Stimulated activated naive CD4-positive, alpha-beta T cell treated with Interleukin-2 at 50 U/mL for 16 hours (primary cell): ENCODE results near the gene SSTR3.

Source experiments
- DNase-seq: peaks from one replicate; lab custom pipeline; 2025; lab: John Stamatoyannopoulos, UW

Gene SSTR3

DNA sequence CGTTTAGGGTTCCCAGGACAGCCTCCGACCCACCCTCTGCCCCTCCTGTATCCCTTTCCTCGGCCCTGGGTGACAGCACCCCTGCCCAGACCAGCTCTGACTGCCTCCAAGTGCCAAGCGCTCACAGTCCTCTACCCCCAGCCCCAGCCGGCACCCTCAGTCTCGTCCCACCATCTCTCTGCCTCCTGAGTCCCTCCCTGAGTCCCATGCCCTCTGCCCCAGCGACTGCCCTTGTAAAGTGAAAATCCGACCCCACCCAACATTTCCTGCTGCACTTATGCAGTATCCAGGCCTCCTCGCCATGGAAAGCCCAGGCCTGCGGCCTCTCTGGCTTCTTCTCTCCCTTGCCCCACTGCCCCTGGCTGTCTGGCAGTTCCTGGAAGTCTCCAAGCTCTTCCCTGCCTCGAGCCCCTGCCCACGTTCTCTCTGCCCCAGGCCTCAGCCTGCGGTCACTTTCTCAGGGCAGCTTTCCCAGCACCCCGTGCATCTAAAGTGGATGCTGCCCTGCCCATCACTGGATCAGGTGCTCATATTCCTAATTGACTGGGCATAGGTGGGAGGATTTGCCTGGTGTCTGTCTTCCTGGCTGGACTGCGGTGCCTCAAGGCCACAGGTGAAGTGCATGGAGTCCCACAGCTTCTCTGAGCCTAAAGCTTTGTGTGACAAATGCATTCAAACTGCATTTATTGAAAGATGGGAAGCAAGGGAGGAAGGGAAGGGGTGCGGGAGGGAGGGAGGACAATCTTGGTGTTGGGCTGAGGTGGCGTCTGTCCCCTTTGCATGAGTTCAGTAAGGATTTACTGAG is 44.9 kb downstream of the SSTR3 start:
- no peak for DNase-seq

DNA sequence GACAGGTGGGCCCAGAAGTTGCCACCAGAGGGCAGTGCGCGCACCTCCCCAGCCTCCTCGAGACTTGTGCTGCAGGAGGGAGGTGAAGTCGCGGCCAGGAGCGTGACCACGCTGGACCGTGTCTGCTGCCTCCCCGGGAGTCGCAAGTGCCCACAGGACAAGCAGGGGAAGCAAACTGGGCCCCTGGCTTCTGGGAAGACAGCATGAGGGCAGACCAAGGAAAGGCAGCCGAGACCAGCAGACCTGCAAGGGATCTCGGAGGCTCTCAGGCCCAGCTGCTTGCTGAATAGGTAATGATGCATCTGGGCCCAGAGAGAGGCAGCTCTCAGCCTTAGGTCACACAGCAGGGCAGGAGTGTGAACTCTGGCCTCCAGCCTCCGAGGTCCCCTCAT is 45.6 kb downstream of the SSTR3 start:
- peak; percentile 74 for DNase-seq

DNA sequence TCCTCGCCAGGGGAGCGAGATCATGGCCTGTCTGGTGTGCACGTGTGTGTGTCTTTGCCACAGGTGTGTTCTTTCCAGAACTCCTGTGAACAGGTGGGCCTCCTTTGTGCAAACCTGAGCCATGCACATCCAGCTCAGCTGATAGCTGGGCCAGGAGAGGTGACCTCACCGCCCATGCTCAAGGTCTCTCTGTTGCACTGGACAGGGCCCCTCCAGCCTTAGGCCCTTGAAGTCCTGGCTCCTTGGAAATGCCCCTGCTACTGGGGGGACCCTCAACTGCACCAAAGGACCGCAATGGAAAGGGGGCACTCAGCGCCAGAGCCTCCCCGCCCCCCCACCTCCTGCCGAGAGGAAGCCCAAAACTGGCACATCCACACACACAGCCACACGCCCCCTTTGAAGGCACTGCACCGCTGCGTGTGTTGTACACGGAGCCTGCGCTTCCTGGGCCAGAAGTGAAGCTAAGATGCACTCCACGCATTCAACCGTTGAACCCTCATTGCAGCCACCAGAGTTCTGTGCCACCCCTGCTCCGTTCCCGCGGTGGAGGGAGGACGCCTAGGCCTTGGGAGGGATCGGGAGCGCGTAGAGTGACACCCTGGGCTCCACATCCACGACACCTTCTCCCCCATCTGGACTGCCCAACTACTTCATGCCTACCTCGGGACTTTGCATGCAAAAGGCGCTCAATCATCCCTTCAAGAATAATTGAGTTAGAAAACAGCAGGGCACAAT is 46.2 kb downstream of the SSTR3 start:
- no peak for DNase-seq

DNA sequence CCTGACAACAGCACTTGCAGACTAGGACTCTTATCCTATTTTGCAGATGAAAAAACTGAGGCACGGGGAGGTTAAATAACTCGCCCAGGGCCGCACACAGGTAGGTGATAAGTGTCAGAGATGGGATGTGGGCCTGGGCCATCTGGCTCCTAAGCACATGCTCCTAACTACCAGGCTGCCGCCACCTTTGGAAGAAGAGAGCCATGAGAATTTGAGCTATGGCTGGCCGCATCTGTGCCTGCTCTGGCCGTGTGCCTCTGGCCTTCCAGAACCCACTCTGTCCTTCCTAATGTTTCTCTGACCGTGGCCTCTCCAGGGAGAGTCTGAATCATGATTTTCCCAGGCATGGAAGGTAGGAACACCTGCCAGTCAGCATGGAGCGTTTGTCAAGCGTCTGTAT is 47.2 kb downstream of the SSTR3 start:
- no peak for DNase-seq

DNA sequence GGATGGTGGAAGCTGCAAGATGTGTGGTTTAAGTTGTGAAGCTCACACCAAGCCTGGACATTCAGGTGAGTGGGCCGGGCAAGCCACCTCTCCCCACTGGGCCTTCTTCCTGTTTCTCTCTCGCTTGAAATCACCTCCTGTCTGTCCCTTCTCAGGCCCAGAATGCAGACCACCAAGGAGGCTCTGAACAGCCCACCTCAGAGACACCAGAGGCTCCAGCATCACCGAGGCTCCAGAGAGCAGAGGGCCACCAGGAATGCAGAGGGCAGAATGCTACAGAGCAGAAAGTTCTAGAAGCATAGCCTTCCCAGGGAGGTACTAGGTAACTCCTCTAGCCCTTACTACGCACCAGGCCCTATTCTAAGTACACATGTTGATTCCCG is 47.8 kb downstream of the SSTR3 start:
- no peak for DNase-seq

DNA sequence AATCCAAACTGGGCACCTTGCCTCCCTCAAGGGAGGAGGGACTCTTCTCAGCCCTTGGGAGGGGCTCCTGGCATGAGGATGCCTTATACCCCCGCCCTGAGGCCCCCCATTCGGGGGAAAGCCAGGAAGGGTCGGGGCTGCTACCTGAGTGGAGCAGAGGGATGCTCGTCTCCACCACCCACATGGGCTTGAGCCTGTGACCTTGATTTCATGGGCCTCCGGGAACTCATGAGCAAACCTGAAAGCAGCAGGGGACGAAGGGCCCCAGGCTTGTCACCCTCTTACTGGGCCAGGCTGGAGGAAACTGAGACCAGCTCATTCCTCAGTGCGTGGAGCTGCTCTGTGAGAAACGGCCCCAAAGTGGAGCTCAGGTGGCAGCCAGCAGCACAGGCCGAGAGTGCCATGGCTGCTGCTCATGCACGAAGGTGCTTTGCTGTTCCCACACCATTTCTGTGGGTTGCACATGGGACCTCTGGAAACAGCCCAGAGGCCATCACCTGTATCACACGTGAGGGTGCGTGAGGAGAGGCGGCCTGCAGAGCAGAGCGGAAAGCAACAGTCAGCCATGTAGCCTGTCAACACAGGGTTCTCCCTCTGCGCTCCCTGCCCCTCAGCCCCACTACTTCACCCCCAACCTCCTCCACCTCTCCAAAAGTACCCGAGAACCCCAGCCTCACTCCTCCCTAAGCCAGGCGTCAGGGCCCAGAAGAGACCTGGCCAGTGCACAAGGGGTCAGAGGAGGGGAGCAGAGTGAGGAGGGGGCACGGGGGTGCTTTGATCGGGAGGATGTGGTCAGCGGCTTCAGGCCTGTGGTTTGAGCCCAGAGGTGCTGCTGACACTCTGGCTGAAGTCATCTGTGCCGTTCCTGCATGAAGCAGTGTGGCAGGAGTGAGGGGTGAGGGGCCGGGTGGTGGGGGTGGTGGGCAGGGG is 48.4 kb downstream of the SSTR3 start:
- peak; percentile 70 for DNase-seq

DNA sequence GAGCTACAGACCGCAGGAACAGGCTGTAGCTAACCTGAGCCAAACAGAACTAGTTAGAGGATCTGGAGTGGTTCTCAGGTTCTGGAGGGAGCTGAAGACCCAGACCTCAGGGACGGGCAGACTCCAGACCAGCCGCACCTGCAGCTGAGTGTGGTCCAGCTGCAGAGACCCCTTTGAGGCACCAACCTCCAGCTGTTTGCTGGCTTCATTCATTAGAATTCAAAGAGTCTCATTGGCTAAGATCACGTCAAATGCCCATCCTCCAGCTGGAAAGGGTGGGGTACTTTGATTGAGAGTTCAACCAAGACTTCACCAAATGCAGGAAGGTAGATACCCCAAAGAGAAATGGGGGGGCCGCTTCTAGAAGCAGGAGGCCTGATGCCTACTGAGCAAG is 49.2 kb downstream of the SSTR3 start:
- DNase-seq, result no peak

DNA sequence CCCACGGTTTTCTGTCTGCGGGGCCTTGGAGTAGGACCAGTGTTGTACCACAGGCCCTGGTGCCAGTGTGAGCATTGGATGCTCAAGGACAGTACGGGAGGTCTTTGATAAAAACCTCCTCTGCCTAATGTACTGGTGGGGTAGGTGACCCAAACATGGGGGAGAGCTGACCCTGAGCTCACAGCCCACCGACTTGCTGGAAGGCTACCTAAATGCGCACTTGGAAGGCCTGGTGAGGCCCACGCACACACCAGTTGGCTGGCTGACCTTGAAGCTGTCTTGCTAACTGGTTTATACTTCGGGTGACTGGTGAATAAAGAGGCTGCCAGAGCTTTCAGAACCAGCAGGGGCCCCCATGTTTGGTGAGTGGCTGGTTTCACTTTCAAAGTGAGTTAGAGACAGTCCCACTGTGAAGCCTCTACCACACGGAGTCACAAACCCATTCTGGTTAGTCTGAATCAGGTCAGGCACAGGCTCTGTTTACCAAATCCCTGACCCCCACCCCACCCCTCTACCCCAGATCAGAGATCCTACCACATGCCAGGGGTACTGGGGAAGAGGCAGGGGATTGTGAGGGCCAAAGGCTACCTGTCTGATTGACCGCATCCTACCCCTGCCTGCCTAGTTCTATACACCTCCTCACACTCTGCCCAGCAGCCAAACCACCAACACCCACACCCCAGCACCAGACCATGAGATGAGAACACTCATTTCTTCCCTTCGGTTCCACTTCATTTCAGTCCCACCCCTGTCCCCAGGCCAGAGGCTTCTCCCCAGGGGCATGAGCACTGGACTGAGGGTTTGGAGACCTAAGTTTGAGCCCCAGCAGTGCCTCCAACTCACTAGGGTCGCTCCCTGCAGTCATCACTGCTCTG is 49.8 kb downstream of the SSTR3 start:
- peak; percentile 79 for DNase-seq

DNA sequence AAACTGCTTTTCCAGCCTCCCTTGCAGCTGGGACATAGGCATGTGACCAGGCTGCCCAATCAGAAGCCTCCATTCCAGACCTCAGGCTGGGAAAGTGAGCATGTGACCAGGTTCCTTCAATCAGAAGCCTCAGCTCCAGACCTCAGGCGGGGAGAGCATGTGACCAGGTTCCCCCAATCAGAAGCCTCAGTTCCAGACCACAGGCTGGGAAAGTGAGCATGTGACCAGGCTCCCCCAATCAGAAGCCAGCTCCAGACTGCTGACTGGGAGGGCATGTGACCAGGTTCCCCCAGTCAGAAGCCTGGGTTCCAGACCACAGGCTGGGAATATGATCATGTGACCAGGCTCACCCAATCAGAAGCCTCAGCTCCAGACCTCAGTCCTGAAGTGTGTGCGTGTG is 50.8 kb downstream of the SSTR3 start:
- no peak for DNase-seq

DNA sequence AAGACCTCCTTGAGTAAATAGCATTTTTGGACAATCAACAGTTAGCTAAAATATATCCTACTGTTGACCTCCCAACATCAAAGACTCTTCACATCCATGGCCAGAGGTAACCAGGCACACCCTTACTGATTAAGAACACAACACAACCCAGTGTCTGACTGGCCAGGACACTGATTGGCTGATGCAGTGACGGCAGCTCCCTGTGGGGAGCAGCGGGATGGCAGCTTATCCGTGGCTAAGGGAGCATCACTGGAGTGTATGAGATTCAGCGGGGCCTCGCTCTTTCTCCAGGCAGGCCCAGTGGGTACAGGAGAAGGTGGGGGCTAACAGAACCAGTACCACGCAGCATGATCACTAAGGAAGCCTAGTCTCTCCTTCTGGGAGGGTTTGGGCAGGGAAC is 52.2 kb downstream of the SSTR3 start:
- DNase-seq, result no peak

DNA sequence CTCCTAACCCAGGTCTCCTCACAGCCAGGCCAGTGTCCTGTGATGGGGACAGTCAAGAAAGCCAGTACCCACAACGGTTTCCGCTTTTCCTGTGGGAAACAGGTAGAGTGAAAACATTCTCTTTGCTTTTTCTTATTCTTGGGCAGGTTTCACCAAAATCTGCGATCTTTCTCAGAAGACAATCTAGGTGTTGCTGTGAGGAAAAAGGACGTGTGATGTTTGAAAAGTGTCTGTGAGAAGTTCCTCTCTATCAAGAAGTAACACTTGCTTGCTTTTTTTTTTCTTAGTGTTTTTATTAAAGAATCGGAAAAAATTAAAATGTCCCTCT is 53.4 kb downstream of the SSTR3 start:
- DNase-seq, result no peak

DNA sequence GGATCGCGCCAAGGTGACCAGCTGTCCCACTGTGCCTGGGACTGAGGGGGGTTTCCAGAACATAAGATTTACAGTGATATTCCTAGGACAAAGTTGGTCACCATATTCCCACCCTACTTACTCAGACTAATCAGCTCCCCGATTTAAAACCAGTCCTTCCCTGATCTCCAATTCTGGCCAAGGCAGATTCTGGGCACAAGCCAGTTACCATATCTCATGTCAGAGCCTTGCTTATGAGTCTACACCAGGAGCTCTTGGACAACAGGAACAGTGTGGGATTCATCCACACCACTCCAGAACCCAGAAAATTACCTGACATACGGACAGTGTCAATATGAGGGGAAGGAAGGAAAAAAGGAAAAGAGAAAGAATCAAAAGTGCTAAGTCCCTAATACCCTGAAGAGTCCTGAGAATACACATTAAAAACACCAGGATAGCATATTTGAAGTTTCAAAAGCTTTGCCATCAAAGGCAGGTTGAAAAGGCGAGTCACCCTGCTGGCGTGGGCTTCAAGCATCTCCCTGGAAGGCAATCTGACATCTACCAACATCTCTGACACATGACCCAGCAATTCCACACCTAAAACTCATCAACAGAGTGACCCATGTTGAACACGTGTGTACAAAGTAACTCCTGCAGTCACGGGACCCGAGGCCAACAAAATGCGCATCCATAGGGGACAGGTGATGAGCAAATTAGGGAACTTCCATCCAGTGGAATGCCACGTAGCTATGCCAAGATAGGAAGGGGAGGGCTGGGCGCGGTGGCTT is 54.6 kb downstream of the SSTR3 start:
- DNase-seq, result no peak

DNA sequence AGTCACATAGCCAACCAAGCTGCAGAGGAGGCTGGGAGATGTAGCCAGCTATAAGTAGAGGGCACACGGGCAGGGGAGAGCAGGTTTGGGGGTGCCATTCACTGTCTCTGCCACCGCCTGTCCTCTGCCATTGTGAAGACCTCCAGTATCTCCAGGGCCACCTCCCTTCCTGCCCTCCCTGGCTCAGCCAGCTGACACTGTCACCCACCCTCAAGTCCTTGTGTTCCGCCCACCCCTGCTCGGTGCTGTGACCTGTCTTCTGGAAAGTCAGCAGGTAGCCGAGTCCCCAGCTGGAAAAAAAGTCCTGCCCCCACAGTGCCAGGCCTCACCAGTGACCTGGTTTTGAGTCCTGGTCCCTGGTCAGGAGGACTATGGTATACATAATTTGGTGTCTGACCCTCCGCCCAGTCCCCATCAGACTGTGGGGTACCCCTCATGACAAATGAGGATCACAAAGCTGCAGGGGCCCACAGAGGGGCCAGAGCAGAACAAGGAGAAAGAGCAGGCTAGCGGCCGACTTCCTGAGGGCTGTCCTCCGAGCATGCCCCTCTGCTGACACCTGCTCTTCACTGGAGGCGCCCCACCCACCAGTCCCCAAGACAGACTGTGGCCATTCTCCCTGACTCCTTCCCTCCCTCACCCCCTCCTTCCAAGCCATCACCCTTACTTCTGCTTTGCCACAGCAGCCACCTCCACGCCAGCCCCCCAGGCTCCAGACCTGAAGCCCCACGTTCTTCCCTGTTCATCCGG is 55.4 kb downstream of the SSTR3 start:
- no peak for DNase-seq

DNA sequence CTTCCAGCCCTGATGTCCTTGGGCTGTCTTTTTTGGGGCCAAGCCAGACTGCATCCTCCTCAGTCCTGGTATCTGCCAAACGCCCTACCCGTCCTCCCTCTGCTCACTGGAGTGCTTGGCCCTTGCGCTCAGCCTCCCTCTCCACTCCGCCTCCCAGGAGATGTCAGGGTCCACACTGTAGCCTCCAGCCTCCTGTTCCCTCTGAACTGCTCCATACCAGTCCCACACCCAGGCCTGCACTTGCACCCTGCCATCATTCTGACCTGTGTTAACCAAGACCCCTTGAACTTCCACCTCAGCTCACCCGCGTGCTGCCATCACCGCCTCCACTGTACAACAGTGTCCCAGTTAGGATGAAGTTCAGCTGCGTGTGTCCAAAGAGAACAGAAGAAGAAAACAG is 56.3 kb downstream of the SSTR3 start:
- DNase-seq, result no peak

DNA sequence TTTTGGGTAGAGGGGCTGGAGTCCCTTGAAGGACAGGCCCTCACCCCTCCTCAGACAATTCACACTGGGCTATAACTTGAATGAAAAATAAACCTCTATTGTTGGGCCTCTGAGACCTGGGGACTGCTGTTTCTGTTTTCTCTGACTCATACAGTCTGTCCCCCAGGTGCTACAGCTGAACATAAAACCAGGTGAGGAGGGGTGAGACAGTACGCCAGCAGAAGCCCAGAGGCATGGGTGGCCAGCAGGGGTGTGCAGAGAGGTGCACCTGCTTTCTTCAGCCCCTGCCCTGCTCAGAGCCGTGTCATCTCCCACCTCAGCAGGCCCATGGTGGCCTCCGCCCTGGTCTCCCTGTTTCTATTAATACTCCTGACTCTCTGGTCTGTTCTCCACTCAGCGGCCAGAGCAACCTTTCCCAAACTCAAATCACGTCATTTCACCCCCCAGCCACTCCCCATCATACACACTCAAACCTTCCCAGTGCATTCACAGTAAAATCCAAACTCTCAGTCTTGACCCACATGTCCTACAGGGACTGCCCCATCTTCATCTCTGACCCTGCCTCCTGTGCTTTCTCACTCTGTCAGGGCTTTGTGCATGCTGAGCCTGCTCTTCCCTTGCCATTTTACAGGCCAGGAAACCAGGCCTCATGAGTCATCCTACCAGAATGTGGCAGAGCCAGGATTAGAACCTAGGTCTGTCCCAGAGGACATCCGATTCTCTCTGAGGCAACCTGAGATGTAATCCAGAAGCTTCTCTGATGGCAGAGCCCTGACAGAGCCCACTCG is 57.2 kb downstream of the SSTR3 start:
- DNase-seq, result no peak
